HL-60 (cell line): Measurements from ENCODE around the gene LAMTOR1.

ENCODE experiments used
- DNase-seq, 2 experiments: peaks; one replicate each; pipeline ENCODE4 v3.0.0-alpha.2; 2010 to 2020; ENCODE audit warnings: low read depth in 1 of 2, low spot score in 1 of 2
- H3K27ac ChIP-seq: fragments of 250-450 bp; sonication (Bioruptor Pico); replicated peaks from 2 replicates; pipeline ENCODE4 v1.5.1; 2020; ENCODE audit warnings: mild to moderate bottlenecking, moderate library complexity
- H3K27me3 ChIP-seq: fragments of 250-450 bp; sonication (Bioruptor Pico); 2 replicates; pipeline ENCODE4 v1.5.1; 2021; ENCODE audit warnings: mild to moderate bottlenecking, moderate library complexity; ENCODE audit not compliant: insufficient read depth, poor library complexity, severe bottlenecking
- H3K4me3 ChIP-seq: replicated peaks from 2 replicates; pipeline ENCODE4 v1.5.1; 2011; ENCODE audit warnings: mild to moderate bottlenecking, control low read depth, low read length; ENCODE audit not compliant: insufficient read depth
- CTCF ChIP-seq: IDR thresholded peaks from one replicate; pipeline ENCODE4 v1.5.1; 2011; ENCODE audit warnings: low read length, control low read depth, inconsistent platforms; ENCODE audit not compliant: insufficient read depth
- GABPA ChIP-seq: IDR thresholded peaks from 2 replicates; pipeline ENCODE4 v1.6.1; 2012; ENCODE audit warnings: low read depth
- POLR2AphosphoS5 ChIP-seq: IDR thresholded peaks from 2 replicates; pipeline ENCODE4 v1.6.1; 2012; ENCODE audit warnings: low read depth
- REST ChIP-seq: IDR thresholded peaks from 2 replicates; pipeline ENCODE4 v1.6.1; 2012; ENCODE audit warnings: low read depth; ENCODE audit not compliant: insufficient replicate concordance
- SPI1 ChIP-seq: IDR thresholded peaks from 2 replicates; pipeline ENCODE4 v1.6.1; 2012; ENCODE audit warnings: low read depth, mild to moderate bottlenecking, borderline replicate concordance

The LAMTOR1 gene

DNA sequence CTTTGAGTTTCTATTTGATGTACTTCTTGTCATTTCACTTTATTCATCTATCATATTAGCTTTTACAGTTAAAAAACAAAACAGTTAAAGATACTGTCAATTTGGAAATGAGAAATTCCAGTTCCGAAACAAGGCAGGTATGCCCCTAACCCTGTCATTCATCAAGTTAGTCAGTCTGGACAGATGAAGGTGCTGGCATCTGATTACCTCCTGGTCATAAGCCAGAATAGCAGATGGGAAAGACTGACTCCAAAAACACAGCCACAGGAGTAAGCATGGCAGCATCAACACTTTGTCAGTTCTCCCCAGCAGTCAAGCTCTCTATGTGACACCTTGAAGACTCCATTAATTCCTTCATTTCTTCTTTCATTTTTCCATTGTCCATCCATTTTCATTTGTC, 18.1 kb downstream of the LAMTOR1 start:
- no peak for DNase-seq
- Histone ChIP-seq H3K27me3 (no peaks in the 10 kb centered on the region), H3K4me3 (no peak overlapping the region), H3K27ac (no peak overlapping the region)
- no peak for TF ChIP-seq GABPA
- no peak for TF ChIP-seq POLR2AphosphoS5
- TF ChIP-seq SPI1, result no peak
- no peak for TF ChIP-seq CTCF
- no peak for TF ChIP-seq REST

- TF ChIP-seq CTCF (no peak), SPI1 (no peak), REST (no peak), GABPA (no peak), POLR2AphosphoS5 (no peak)
- no peak for DNase-seq
- no peak overlapping the region for H3K4me3 ChIP-seq
- H3K27me3 ChIP-seq, result no peaks in the 10 kb centered on the region
- no peak overlapping the region for H3K27ac ChIP-seq
Observed at GRCh38 chr11:72084076-72084475, 19.0 kb downstream of the LAMTOR1 start.

GRCh38 chr11:72083414-72083813, 19.7 kb downstream of the LAMTOR1 start:
- Histone ChIP-seq H3K27me3 (no peaks in the 10 kb centered on the region), H3K27ac (no peak overlapping the region), H3K4me3 (no peak overlapping the region)
- TF ChIP-seq GABPA (no peak), POLR2AphosphoS5 (no peak), REST (no peak), CTCF (no peak), SPI1 (no peak)
- no peak for DNase-seq
